ENCODE data around the gene OVOL1.

Gene OVOL1

GRCh38 chr11:65790902-65791650 is 4.2 kb downstream of the OVOL1 start:
- DNase-seq (ENCODE audit: low read depth in 2 of 3, low spot score in 2 of 3), result no peak

- peak; percentile 26 to 53 (median 47) for DNase-seq (ENCODE audit: low read depth in 2 of 3, low spot score in 2 of 3)
Observed at GRCh38 chr11:65791719-65792213, 4.9 kb downstream of the OVOL1 start.

GRCh38 chr11:65792456-65792855 is 5.6 kb downstream of the OVOL1 start:
- no peak for DNase-seq (ENCODE audit: low read depth in 2 of 3, low spot score in 2 of 3)

GRCh38 chr11:65793144-65793581 is 6.3 kb downstream of the OVOL1 start:
- no peak for DNase-seq (ENCODE audit: low read depth in 2 of 3, low spot score in 2 of 3)

- DNase-seq (ENCODE audit: low read depth in 2 of 3, low spot score in 2 of 3), result no peak
Observed at GRCh38 chr11:65793625-65794400, 7.0 kb downstream of the OVOL1 start.

GRCh38 chr11:65794570-65795510 is 8.0 kb downstream of the OVOL1 start:
- no peak for DNase-seq (ENCODE audit: low read depth in 2 of 3, low spot score in 2 of 3)

GRCh38 chr11:65796726-65797601 is 10.1 kb downstream of the OVOL1 start:
- DNase-seq (ENCODE audit: low read depth in 2 of 3, low spot score in 2 of 3), result no peak

GRCh38 chr11:65797711-65798110 is 10.8 kb downstream of the OVOL1 start:
- DNase-seq (ENCODE audit: low read depth in 2 of 3, low spot score in 2 of 3), result no peak

GRCh38 chr11:65798882-65799281 is 12.0 kb downstream of the OVOL1 start:
- no peak for DNase-seq (ENCODE audit: low read depth in 2 of 3, low spot score in 2 of 3)

GRCh38 chr11:65801153-65801987 is 14.5 kb downstream of the OVOL1 start:
- no peak for DNase-seq (ENCODE audit: low read depth in 2 of 3, low spot score in 2 of 3)

GRCh38 chr11:65802841-65803240 is 16.0 kb downstream of the OVOL1 start:
- DNase-seq (ENCODE audit: low read depth in 2 of 3, low spot score in 2 of 3), result no peak

GRCh38 chr11:65803797-65804492 is 17.1 kb downstream of the OVOL1 start:
- DNase-seq (ENCODE audit: low read depth in 2 of 3, low spot score in 2 of 3), result no peak

- DNase-seq (ENCODE audit: low read depth in 2 of 3, low spot score in 2 of 3), result no peak
Observed at GRCh38 chr11:65806979-65807378, 20.1 kb downstream of the OVOL1 start.

GRCh38 chr11:65808744-65809341 is 22.0 kb downstream of the OVOL1 start:
- DNase-seq (ENCODE audit: low read depth in 2 of 3, low spot score in 2 of 3), result no peak

GRCh38 chr11:65809496-65809895 is 22.6 kb downstream of the OVOL1 start:
- DNase-seq (ENCODE audit: low read depth in 2 of 3, low spot score in 2 of 3), result no peak

GRCh38 chr11:65810046-65810868 is 23.4 kb downstream of the OVOL1 start:
- DNase-seq (ENCODE audit: low read depth in 2 of 3, low spot score in 2 of 3), result no peak

GRCh38 chr11:65811764-65812475 is 25.1 kb downstream of the OVOL1 start:
- no peak for DNase-seq (ENCODE audit: low read depth in 2 of 3, low spot score in 2 of 3)

All from activated CD8-positive, alpha-beta memory T cell treated with anti-CD3 and anti-CD28 coated beads for 48 hours (primary cell).